Neural progenitor cell (in vitro differentiated cells): ENCODE results near the gene HEXD.
"Not testable (repeated sequence)": the region's sequence is repeated elsewhere in the genome, so short reads cannot be mapped to it uniquely, and the experiment has no call there.

Source experiments
- EZH2phosphoT487 ChIP-seq: fragments of 200-600 bp; sonication (generic); IDR thresholded peaks from 2 replicates; pipeline ENCODE4 v1.6.1; 2017; ENCODE audit warnings: antibody characterized with exemption
- TF ChIP-seq, protein P1 (sequence below): fragments of 200-600 bp; sonication (generic); IDR thresholded peaks from 2 replicates; pipeline ENCODE4 v1.5.1; 2017; ENCODE audit warnings: antibody characterized with exemption, mild to moderate bottlenecking

DNA sequence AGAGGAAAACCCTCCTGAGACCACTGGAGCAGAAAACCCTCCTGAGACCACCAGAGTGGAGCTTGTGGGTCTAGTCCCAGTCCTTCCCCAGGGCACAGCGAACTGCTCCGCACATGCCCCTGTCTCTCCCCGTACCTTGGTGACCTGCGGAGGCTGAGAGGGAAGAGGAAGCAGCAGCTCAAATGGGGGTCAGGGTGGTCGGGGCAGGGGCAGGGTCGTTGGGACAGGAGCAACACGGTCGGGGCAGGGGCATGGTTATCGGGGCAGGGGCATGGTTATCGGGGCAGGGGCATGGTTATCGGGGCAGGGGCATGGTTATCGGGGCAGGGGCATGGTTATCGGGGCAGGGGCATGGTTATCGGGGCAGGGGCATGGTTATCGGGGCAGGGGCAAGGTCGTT is 6.1 kb upstream of the HEXD start:
- TF ChIP-seq, protein P1, sequence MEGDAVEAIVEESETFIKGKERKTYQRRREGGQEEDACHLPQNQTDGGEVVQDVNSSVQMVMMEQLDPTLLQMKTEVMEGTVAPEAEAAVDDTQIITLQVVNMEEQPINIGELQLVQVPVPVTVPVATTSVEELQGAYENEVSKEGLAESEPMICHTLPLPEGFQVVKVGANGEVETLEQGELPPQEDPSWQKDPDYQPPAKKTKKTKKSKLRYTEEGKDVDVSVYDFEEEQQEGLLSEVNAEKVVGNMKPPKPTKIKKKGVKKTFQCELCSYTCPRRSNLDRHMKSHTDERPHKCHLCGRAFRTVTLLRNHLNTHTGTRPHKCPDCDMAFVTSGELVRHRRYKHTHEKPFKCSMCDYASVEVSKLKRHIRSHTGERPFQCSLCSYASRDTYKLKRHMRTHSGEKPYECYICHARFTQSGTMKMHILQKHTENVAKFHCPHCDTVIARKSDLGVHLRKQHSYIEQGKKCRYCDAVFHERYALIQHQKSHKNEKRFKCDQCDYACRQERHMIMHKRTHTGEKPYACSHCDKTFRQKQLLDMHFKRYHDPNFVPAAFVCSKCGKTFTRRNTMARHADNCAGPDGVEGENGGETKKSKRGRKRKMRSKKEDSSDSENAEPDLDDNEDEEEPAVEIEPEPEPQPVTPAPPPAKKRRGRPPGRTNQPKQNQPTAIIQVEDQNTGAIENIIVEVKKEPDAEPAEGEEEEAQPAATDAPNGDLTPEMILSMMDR, result not testable (repeated sequence)
- TF ChIP-seq EZH2phosphoT487, result not testable (repeated sequence)
